Endometrial microvascular endothelial cells (primary cell): ENCODE measurements around the gene CTDSPL. TPM values are rescaled to one million over a fixed set of nuclear protein-coding genes. Genes with fewer than 3 reads are reported as not detected.

Experiments used
- in situ Hi-C: cut with HindIII; loops from 2 replicates; pipeline ENCODE4 v1.10.0; 2017; ENCODE audit warnings: low sequenced_read_pairs, low pct_unique_long_range_greater_than_20kb; ENCODE audit errors: inconsistent ontology term
- total RNA-seq: library from RNA; depleted of rRNA; stranded (reverse); fragments of >200 nt; gene quantifications from one replicate; pipeline ENCODE4 v1.2.3, GENCODE V29; 2015; ENCODE audit errors: inconsistent ontology term

CTDSPL gene
- total RNA-seq, 1 donor from 2014 or later: 17.2 TPM

DNA sequence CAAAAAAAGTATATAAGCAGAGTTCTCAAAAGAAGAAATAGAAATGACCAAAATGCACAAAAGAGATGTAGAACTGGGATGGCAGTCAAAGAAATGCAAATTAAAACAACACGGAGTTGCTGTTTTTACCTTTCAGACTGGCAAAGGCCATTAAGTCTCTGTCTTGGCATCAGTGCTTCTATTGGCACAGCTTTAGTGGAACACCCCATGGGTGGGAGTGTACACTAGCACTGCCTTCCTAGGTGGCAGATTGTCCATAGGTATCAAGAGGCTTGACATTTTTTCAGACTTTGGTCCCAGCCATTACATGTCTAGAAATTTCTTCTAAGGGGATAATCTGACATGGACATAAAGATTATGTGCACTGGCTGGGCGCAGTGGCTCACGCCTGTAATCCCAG, 70.8 kb downstream of the CTDSPL start:
- in situ Hi-C loops: no loop called here

DNA sequence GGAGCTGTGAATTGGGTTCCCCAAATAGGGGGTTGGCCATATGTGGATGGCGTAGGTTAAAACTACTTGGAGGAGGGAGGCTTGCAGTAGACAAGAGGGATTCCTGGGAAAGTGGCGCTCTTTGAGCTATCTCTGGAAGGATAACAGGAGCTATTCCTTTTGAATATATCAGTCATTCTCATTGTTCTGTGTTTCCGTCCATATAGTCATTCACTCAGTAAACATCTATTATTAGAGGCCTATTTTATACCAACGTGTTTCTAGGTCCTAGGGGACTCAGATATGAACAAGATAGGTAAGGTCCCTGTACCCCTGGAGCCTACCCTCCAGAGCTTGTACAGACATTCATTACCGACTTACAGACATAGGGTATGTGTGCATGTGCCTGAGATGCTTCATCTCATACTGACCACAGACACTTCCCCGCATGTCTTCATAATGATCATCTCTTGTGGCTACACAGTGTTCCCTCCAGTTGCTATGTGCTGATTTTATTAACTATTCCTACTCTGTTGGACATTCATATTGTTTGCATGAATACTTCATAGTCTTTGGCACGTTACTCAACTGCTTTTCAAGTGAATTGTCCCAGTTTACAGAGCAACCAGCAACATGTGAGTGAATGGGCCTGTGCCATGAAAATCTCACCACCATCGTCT, 73.1 kb downstream of the CTDSPL start:
- in situ Hi-C loops: no loop called here

DNA sequence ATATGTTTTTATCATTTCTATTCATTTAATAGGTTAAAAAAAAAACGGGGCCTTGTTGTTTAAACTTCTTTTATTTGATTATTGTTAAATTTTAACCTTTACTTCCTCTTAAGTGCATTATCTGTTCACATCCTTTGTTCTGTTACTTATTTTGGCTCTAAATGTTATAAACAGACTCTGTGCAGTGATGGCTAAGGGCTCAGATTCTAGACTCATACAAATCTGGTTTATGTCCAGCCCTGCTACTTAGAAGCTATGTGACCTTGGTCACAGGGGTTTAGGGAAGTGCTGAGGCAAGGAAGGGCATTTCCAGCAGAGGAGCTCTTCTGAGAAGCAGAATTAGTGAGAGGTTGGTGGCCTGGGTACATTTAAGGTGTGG, 73.6 kb downstream of the CTDSPL start:
- in situ Hi-C loops: no loop called here

DNA sequence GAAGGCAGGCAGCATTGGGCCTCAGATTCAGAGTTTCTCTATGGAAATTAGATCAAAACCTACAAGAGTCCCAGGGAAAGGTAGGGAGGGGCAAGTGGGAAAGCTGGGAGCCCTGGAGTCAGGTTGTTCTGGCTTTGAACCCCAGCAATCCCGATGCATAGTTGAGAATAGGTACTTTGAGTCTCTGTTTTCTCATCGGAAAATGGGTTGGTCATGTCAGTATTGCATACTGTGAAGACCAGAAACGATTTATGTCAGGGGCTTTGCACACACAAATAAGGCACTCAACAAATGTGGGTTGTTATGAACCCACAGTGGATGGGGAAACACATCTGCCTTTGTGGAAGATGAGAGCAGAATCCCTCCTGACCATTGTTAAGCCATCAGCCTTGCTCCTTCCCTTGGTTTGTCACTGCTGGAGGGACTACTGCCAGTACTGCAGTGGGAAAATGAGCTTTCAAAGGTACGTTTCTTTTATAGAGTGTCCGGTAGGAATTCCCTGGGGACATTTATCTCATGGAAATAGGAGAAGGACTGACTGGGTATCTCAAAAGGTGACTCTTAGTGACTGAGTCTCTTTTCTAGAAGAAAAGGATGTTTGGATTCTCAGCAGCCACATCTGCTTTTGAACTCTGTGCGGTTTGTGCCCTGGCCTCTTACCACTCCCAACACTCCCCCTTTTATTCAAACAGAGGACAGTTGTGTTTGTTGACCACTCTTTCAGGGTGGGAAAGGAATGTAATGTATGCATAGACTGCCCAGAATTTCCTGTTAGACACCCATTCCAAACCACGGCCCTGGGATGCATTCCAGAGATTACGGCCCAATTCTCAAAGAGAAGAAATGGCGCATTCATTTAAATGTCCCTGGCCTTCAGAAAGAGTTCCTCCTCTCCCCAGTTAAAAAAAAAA, 74.3 kb downstream of the CTDSPL start:
- in situ Hi-C loops: no loop called here

DNA sequence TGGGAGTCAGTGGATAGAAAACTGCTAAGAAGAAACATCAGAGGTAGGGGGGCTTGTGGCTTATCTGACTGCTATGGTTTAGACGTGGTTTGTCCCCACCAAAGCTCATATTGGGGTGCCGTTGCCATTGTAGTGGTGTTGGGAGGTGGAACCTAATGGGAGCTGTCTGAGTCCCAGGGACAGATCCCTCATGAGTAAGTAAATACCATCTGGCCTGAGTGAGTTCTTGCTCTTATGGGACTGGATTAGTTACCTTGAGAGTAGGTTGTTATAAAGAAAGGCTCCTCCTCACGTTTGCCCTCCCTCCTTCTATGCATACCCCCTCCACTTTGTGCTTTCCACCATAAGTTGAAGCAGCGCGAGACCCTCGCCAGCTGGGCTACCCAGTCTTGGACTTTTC, 75.5 kb downstream of the CTDSPL start:
- in situ Hi-C loops: no loop called here

DNA sequence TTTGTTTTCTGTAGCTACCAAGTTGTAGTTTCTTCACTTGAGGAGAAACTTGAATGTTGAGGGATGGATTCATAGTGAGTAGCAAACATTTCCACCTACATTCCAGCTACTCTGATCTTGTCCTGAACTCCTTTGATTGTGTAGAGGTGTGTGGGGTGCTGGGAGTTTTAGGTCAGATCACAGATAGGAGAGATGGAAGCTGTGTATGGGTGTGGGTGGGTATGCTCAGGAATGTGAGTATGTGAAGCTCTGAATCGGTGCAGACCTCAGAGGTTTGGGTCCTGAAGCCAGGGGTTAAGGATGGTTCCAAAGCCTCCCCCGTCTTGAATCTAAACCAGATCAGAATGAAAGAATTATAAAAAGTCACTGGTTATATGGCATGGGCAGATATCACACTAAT, 76.3 kb downstream of the CTDSPL start:
- in situ Hi-C loops: no loop called here

DNA sequence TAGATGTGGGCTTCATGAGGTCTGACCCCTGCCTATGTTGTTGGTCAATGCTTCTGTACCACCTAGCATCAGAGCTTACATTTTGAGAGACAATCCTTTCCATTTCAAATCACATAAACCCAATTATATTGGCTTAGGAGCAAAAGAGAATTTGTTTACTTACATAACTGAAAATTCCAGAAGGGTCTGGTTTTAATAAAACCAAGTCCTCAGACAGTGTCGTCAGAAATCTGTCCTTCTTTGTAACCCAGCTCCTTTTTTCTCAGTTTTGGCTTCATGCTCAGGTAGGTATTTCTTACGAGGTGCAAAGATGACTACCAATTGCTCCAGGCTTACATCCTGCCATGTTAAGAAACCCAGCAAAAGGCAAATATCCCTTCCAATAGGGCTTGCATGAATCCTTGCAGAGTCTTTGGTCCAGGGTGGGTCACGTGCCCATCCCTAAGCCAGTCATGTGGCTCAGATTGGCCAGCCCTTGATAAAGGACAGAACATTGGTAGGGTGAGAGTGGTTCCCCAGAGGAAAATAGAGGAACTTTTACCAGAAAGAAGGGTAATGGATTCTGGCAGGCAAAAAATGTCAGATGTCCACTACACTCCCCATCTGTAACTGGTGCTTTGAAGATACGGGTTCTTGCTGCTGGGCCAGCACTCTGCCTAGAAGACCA, 78.7 kb downstream of the CTDSPL start:
- in situ Hi-C loops: no loop called here

DNA sequence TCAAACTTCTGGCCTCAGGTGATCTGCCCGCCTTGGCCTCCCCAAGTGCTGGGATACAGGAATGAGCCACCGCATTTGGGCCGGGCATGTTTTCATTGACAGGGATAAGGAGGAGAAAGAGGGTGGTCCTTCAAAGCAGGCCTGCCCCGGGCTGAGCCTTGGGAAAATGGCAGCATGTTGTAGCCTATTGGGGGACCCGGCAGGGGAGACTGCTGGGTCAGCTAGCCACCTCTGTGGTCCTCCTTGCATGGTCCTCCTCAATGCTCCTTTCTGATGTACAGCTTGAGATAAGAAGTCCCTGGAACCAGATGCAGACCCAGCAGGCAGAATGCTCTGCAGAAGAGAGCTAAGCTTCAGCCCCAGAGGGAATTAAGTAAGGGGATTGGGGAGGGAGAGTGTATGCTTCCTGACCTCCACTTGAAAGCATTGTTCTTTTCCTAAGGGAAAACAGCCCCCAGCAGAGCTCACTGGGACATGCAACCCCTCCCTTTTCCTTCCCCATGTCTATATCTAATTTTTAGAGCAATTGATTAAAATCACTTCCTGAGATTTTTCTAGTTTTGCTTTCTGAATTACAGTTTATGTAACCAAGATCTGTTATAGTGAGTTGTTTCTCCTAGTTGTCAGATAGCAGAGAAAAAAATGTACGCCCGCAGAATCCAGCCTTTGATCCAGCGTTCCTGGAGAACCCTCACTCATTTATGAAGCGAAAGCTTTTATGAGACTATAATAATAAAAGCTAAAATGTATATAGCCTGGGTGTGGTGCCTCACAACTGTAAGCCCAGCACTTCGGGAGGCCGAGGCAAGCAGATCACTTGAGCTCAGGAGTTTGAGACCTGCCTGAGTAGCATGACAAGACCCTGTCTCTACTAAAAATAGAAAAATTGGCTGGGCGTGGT, 80.2 kb downstream of the CTDSPL start:
- in situ Hi-C loops: no loop called here

DNA sequence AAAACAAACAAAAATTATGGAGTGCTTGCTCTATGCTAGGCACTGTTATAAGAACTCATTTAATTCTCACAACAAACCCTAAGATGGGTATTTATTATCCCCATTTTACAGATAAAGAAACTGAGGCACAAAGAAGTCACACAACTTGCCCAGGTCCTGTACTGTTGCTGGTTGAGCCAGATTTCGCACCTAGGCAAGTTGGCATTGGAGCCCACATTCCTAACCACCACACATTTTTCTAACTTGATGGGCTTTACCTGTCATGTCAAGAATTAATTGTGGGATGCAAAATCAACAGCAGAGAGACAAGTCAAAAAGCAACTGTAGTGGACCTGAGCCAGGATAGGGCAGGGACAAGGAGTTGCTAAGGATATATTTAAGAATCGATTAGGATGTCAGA, 81.0 kb downstream of the CTDSPL start:
- in situ Hi-C loops: no loop called here

DNA sequence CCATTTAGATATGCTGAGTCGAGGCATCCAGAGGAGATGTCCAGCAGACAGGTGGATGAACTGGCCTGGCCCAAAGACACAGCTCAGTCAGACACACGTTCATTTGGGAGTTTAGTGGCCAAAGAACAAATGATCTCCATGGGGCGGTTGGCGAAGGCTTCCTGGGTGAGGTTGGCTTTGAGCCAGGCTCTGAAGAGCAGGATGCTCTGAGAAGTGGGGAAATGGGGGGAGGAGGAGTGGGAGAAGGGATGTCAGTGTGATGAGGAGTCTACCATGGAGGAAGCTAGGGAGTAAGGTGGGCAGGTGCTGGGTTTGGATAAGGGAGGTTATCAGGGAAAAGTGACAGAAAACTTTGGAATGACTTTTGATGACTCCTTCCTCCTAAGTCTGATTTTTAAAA, 81.4 kb downstream of the CTDSPL start:
- in situ Hi-C loops: no loop called here

DNA sequence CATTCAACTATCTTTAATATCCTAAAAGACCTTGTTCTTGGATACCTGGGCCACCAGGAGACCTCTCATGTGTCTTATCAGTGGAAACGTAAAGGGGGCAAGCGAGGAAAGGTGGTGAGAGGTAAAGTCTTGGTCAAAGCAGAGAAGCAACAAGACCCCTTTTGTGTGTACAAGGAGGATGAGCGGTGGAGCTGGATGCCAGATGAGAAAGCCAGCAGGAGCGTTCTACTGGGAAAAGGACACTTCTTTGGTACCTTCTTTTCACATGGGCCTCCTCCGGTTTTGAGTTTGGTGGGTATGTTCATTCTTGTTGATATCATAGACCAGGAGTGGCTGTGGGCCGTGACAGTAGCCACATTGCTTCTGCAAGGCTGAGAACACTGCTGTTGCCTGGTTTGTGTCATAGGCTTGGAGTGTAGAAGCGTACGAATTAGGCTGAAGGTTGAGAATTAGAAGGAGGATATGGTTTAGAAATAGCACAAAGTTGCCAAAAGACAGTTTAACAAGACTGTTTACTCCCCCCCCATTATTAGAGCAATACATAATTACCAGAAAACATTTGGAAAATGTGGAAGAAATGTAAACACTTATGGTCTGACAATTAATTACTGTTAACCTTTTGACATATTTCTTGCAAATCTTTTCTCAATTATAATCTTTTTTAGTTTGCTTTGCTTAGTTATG, 82.1 kb downstream of the CTDSPL start:
- in situ Hi-C loops: no loop called here

DNA sequence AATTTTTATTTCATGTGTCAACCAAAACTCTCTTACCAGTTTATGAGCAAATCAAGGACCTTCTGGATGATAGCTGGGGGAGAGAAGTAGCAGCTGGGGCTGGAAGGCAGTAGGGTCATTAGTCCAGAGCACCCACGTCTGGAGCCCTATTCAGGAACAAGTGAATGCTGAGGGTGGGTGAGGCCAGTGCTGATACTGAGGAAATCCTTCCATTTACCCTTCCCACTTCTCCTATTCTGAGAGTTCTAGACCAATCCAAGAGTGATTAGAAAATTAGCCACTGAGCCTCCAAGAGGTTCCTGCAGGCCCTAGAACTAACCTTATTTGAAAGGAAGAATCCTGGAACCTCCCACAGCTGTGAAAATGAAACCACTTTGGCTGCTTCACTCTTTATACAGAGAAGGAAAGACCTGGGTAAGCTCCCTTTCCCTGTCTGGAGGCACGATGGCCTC, 82.7 kb downstream of the CTDSPL start:
- in situ Hi-C loops: no loop called here

DNA sequence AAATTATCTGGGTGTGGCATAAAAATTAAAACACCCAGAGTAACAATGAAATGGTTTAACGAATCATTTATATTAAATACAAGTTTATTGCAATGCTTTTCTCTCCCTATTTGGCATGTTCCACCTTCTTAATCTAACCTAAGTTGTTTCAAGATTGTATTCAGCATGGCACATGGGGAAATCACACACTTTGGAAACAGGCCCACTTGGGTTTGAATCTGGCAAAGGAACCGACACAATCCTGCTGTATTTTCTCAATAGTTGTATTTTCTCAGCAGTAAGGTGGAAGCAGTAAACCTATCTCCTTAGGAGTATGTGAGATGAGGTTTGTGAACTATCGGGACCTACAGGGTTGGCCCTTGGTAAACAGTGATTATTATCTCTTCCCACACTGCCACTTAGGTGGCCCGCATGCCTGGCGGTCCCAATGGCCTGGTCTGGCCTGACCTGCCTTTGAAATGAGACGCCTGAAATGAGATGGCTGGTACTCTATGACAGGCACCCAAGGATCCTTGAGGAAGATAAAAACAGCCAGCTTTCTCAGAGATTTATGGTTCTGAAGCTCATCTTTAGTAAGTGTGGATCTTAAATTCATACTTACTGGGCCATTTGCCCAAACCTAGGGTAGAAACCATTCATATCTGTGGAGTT, 83.6 kb downstream of the CTDSPL start:
- in situ Hi-C loops: no loop called here

DNA sequence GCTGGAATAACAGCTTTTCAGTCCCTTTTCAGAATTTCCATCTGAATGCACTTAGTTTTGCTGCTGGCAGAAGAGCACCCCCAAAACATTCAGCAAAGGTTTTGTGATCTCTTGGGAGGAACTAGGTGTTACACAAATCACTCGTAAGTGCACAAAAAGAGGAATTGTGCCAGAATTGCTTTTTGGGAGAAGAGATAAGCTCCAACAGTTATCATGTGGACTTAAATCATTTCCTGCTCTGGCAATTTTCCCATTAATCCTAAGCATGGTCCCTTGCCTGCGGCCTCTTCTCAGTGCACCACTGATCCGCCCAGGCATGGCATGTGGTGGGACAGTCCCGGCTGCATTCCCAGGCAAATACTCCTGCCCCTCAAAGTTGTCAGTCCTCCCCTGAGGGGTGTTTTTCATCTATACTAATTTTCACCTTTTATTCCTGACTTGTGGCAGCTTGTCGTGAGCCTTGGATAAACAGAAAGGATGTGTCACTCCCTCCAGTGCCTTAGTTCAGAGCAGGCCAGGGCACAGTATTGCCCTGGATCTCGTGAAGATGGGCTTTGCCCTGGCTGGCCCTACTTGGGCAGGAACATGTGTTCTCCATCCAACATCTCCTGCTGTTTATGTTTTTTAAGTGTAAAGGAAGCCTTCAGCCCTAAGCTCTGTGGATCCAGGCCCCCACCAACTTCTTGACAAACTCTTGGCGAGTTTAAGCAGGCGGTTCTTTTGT, 84.3 kb downstream of the CTDSPL start:
- in situ Hi-C loops: no loop called here

DNA sequence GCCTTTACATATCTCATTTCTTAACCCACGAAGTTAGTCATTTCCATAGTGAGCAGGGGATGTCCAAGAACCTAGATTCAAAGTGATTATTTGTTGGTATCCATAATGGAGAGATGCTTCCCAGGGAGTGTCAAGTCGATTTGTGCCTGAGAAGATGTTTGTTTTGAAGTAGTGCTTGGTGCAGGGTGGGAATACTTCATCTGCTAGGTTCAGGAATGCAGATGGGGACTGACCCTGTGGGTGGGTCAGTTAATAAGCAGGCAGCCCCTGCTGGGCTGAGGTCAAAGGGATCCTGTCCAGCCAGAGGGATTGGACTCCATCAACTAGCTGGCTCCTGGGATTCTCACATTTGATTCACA, 84.8 kb downstream of the CTDSPL start:
- in situ Hi-C loops: no loop called here

DNA sequence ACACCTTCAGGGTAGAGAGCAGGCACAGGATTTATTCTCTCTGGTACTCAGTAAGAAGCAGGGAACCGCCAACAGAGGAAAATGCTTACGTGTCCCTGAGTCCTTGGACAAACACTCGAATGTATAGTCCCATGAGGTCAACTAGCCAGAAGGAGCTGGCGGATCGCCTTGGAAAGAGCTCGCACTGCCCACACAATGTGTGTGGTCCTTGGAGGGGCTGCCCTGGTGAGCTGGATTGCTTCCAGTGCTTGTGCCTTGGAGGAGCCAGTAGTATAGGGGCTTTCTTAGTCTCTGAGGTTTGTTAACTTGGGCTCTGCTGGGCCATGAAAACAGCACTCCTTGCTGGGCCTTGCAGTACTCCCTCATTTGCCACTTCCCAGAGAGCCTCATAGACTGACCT, 88.2 kb downstream of the CTDSPL start:
- in situ Hi-C loops: no loop called here

DNA sequence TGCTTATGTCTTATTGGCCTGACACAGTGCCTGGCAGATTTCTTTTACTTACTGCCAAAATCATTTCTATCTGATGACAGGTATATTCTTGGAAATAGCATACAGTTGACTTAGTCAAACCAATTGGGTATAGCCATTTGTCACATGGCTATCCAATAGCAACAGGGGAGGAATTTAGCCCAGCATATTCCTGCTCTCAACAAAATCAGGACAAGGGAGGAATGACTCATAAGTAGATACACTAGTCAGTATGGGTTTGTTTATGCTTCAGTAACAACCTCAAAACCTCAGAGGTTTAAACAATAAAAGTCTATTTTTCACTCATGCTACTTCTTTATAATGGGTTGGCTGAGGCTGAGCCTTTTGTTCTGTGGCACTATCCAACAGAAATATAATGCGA, 90.9 kb downstream of the CTDSPL start:
- in situ Hi-C loops: no loop called here
